ENCODE results near the gene GDA.

Gene GDA

DNA sequence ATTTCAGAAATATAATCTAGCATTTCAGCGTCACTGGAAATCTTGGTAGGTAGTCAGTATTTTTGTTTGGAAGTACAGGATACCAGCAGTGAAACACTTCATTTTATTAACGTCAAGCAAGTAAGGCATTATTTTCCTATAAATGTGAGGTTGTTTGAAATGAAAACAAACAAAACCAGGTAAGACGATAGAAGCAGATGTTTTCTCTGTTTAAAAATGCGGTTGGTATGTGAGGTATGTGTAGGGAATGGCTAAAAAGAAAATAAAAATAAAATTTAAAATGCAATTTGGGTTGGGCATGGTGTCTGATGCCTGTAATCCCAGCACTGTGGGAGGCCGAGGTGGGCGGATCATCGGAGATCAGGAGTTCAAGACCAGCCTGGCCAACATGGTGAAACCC, 16.1 kb downstream of the GDA start:
- Mint-ChIP-seq H3K27me3 (peaks cover 9% of the 10 kb centered on the region), H3K4me1 (ENCODE audit: low read depth) (no peaks in the 10 kb centered on the region), H3K4me3 (no peak overlapping the region), H3K27ac (no peak overlapping the region), H3K9me3 (no peaks in the 10 kb centered on the region), H3K36me3 (ENCODE audit: low read depth) (no peaks in the 10 kb centered on the region)

DNA sequence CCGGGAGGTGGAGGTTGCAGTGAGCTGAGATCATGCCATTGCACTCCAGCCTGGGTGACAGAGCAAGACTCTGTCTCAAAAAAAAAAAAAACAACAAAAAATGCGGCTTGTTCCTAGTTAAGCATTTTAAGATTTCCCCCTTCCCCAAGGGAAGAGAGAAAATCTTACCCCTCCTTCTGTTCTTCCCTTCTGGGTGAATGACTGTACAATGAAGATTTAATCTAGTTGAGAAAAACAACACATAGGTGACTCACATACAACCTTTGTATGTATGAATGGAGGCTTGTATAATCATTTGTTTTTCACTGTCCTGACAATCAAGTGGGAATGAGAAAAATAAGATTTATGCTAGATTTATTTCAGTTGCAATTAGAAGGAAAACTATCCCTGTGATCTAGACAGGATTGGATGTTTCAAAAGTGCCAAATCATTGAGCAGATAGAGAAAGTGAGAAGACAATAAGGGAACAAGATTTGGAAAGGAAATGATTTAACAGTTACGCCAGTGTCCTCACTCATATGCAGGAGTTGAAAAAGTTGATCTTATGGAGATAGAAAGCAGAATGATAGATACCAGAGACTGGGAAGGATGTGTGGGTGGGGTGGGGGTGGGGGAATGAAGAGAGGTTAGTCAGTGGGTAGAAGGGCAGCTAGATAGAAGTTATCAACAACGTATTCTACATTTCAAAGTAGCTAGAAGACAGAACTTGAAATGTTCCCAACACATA, 16.7 kb downstream of the GDA start:
- Mint-ChIP-seq H3K4me3 (no peak overlapping the region), H3K27ac (no peak overlapping the region), H3K27me3 (peaks cover 9% of the 10 kb centered on the region), H3K9me3 (no peaks in the 10 kb centered on the region), H3K4me1 (ENCODE audit: low read depth) (no peaks in the 10 kb centered on the region), H3K36me3 (ENCODE audit: low read depth) (no peaks in the 10 kb centered on the region)

DNA sequence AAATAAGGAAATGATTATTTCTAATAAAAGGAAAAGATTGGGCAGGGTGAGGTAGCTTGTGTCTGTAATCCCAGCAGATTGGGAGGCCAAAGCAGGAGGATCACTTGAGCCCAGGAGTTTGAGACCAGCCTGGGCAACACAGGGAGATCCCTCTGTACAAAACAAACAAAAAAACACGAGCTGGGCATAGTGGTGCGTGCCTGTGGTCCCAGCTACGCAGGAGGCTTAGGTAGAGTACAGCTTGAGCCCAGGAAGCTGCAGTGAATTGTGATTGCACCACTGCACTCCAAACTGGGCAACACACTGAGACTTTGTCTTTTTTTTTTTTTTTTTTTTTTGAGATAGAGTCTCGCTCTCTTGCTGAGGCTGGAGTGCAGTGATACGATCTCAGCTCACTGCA, 18.8 kb downstream of the GDA start:
- H3K4me1 Mint-ChIP-seq (ENCODE audit: low read depth) = no peaks in the 10 kb centered on the region
- no peaks in the 10 kb centered on the region for H3K36me3 Mint-ChIP-seq (ENCODE audit: low read depth)
- H3K4me3 Mint-ChIP-seq = no peak overlapping the region
- no peaks in the 10 kb centered on the region for H3K9me3 Mint-ChIP-seq
- no peak overlapping the region for H3K27ac Mint-ChIP-seq
- peaks cover 12% of the 10 kb centered on the region for H3K27me3 Mint-ChIP-seq

DNA sequence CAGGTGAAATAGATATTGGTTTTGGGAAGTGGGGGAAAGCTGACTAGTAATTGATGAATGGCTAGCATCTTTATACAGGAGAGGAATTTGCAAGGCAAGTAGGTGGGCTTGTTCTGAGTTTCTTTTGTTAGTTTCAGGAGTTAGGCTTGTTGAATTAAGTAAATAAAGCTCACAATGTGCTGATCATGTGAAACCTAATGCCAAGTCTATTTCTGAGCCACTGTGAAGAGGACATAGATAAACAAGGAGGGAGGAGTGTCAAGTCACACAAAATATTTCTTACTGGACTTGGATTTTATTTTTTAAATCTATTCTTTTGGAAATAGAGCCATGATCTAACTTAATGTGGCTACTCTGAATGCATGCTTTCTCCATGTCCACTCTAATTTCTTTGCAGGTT, 19.9 kb downstream of the GDA start:
- no peak overlapping the region for H3K27ac Mint-ChIP-seq
- H3K4me3 Mint-ChIP-seq = no peak overlapping the region
- H3K36me3 Mint-ChIP-seq (ENCODE audit: low read depth) = no peaks in the 10 kb centered on the region
- H3K9me3 Mint-ChIP-seq = no peaks in the 10 kb centered on the region
- H3K4me1 Mint-ChIP-seq (ENCODE audit: low read depth) = no peaks in the 10 kb centered on the region
- peaks cover 8% of the 10 kb centered on the region for H3K27me3 Mint-ChIP-seq

DNA sequence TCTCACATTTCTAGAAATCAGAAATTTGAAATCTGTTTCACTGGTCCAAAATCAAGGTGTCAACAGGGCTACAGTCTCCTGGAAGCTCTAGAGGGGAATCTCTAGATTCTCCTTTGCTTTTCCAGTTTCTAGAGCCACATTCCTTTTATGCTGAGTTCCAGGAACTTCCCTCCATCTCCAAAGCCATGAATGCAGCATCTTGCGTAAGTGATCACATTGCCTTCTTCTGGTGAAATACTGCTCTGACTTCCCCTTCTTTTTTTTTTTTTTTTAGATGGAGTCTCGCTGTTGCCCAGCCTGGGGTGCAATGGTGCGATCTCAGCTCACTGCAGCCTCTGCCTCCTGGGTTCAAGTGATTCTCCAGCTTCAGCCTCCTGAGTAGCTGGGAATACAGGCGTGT, 23.8 kb downstream of the GDA start:
- peaks cover 7% of the 10 kb centered on the region for H3K27me3 Mint-ChIP-seq
- no peaks in the 10 kb centered on the region for H3K36me3 Mint-ChIP-seq (ENCODE audit: low read depth)
- no peak overlapping the region for H3K27ac Mint-ChIP-seq
- H3K4me3 Mint-ChIP-seq = no peak overlapping the region
- H3K4me1 Mint-ChIP-seq (ENCODE audit: low read depth) = no peaks in the 10 kb centered on the region
- H3K9me3 Mint-ChIP-seq = no peaks in the 10 kb centered on the region

DNA sequence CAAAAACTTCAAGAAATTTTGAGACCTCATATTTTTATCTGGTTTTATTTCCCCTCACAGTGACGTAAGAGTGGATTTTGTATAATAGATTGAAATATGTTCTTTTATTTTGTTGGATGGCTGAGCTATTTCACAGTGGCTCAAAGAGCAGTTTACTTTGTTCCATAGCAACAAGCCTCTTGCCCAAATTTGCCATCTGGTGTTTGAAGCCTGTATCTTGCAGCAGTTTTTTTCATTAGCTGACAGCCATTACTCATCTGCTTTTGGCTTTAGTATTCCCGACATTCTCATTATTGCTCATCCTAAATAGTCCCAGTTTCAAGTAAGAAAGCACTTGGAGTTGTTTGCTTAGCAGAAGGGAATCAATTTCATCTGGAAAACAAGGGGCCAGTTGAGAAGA, 36.3 kb downstream of the GDA start:
- H3K27ac Mint-ChIP-seq = no peak overlapping the region

DNA sequence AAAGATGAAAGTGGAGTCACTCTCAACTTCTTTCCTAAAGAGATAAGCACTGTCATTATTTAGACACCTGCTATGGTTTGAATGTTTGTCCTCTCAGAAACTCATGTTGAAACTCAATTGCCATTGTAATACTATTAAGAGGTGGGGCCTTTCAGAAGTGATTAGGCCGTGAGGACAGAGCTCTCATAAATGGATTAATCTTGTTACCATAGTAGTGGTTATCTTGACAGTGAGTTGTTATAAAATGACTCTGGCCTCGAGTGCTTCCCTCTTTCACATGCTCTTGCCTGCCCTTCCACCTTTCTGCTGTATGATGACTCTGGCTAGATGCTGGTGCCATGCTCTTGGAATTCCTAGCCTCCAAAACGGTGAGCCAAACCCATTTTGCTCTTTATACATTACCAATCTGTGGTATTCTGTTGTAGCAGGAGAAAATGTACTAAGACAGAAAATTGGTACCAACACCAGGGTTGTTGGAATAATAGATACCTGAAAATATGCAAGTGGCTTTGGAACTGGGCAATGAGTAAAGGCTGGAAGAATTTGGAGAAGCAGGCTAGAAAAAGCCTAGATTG, 38.0 kb downstream of the GDA start:
- H3K9me3 Mint-ChIP-seq = no peaks in the 10 kb centered on the region
- no peaks in the 10 kb centered on the region for H3K36me3 Mint-ChIP-seq (ENCODE audit: low read depth)
- H3K27me3 Mint-ChIP-seq = peaks cover 8% of the 10 kb centered on the region
- no peaks in the 10 kb centered on the region for H3K4me1 Mint-ChIP-seq (ENCODE audit: low read depth)
- no peak overlapping the region for H3K4me3 Mint-ChIP-seq
- no peak overlapping the region for H3K27ac Mint-ChIP-seq

More for the DNA sequence above, 36.3 kb downstream of the GDA start:
- H3K4me1 Mint-ChIP-seq (ENCODE audit: low read depth) = no peaks in the 10 kb centered on the region
- H3K4me3 Mint-ChIP-seq = no peak overlapping the region
- H3K9me3 Mint-ChIP-seq = no peaks in the 10 kb centered on the region
- H3K27me3 Mint-ChIP-seq = peaks cover 4% of the 10 kb centered on the region
- no peaks in the 10 kb centered on the region for H3K36me3 Mint-ChIP-seq (ENCODE audit: low read depth)

DNA sequence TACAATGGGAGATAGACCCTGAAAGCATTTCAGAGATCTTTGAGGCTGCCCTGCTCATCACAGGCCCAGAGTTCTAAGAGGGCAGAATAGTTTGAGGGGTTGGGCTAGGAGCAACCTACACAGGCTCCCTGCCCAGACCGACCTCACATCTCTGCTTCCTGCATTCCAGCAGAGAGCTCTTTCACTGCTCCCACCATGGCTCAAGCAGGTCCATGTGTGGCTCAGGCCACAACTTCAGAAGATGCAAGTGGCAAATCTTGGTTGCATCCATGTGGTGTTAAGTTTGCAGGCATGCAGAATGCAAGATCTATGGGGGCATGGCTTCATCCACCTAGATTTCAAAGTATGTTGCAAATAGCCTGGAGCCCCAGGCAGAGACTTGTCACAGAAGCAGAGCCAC, 39.0 kb downstream of the GDA start:
- H3K36me3 Mint-ChIP-seq (ENCODE audit: low read depth) = no peaks in the 10 kb centered on the region
- H3K4me1 Mint-ChIP-seq (ENCODE audit: low read depth) = no peaks in the 10 kb centered on the region
- H3K27ac Mint-ChIP-seq = no peak overlapping the region
- H3K9me3 Mint-ChIP-seq = no peaks in the 10 kb centered on the region
- H3K4me3 Mint-ChIP-seq = no peak overlapping the region
- peaks cover 13% of the 10 kb centered on the region for H3K27me3 Mint-ChIP-seq

DNA sequence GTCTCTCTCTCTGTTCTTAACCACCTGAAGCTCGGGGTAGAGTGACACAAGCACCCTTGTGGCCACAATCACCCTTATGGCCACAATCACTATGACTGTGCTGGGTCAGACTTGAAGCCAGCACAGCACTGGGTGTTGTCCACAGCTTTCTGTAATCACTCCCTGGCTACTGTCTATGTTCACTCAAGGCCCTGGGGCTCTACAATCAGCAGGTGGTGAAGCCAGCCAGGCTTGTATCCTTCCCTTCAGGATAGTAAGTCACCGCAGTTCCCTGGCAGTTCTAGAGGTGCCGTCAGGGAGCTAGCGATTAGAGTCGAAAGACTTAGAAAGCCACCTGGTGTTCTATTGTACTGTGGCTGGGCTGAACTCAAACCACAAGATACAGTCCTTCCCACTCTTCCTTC, 44.2 kb downstream of the GDA start:
- Mint-ChIP-seq H3K27ac (no peak overlapping the region), H3K36me3 (ENCODE audit: low read depth) (no peaks in the 10 kb centered on the region), H3K9me3 (no peaks in the 10 kb centered on the region), H3K4me3 (no peak overlapping the region), H3K4me1 (ENCODE audit: low read depth) (no peaks in the 10 kb centered on the region), H3K27me3 (peaks cover 17% of the 10 kb centered on the region)

DNA sequence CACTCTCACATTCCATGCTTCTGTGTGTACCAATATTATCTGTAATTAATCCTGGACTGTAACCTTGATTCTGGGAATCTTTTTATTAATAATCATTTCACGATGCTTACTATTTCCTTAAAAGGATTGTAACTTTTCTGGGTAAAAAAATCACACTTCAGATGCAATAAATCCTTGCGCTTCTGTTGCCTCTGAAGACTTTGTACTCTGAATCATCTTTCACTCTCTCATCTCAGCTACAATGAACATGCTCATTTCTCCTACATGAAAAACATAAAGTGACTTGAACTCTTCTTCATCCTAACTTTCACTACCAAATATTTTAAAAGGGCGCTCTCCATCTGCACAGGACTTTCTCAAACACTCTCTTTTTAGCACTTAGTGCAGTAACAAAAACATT, 50.0 kb downstream of the GDA start:
- Mint-ChIP-seq H3K36me3 (ENCODE audit: low read depth) (no peaks in the 10 kb centered on the region), H3K4me3 (no peak overlapping the region), H3K27ac (no peak overlapping the region), H3K27me3 (peaks cover 10% of the 10 kb centered on the region), H3K9me3 (no peaks in the 10 kb centered on the region), H3K4me1 (ENCODE audit: low read depth) (no peaks in the 10 kb centered on the region)

DNA sequence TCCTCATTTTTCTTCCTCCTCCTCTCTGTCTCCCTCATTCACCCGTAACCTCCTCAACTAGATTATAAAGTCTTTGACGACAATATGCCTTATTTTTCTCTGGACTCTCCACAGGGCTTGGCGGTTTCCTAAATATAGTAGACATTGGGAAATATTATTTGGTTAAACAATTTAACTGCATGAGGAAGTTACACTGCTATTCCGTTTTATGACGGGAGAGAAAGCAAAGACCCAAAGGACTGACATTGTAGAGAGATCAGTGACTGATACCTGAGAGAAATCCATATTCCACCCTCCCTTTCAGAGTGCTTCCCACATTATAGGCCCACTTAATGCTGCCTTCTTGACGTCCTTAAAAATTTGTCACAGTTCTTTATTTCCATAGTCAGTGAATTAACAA, 51.2 kb downstream of the GDA start:
- no peaks in the 10 kb centered on the region for H3K9me3 Mint-ChIP-seq
- H3K4me3 Mint-ChIP-seq = no peak overlapping the region
- peaks cover 10% of the 10 kb centered on the region for H3K27me3 Mint-ChIP-seq
- H3K4me1 Mint-ChIP-seq (ENCODE audit: low read depth) = no peaks in the 10 kb centered on the region
- H3K36me3 Mint-ChIP-seq (ENCODE audit: low read depth) = no peaks in the 10 kb centered on the region
- H3K27ac Mint-ChIP-seq = no peak overlapping the region

DNA sequence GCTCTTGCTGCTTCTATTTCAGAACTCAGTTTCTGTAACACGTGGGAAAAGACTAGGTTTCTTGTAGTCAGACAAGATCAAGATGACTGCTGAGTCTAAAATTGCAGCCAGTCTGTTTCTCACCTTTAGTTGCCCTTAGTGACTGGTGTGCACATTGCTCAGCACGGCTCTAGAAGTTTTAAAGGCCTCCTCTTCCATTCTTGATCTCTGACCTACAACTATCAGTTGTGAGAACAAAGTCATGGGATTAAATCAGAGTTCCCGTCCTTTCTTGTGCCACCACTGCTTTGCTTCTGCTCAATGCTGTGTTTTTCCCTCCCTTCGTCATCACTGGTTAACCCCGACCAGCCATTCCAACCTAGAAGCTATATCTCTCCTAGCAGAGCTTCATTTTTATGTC, 52.8 kb downstream of the GDA start:
- Mint-ChIP-seq H3K36me3 (ENCODE audit: low read depth) (no peaks in the 10 kb centered on the region), H3K9me3 (no peaks in the 10 kb centered on the region)

DNA sequence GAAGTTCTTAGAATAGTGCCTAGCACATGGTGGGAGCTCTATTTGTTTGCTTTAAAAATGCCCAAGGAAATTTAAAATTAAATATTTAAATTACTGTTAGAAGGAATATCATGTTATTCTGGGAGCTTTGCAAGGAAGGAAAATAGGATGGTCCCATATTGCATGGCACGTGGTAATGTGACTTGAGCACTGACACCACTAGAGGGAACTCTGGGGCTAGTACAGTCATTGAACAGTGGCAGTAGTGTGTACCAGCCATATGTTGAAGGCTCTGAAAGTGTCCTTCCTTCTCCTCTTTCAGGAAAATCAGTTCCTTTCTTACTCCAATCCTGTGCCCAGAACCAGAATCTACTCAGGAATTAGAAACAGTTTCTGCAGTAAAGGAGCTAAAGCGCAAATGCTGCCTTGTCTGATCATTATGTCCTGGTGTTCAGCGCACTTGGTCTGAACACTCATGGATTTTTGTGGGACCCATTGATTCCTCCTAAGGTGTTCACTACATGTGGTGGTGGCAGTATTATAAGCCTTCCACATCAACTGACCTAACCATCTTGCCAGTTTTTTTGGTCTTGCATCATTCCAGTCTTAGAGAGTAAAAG, 54.1 kb downstream of the GDA start:
- Mint-ChIP-seq H3K27ac (no peak overlapping the region), H3K4me3 (no peak overlapping the region), H3K9me3 (no peaks in the 10 kb centered on the region), H3K36me3 (ENCODE audit: low read depth) (no peaks in the 10 kb centered on the region), H3K4me1 (ENCODE audit: low read depth) (no peaks in the 10 kb centered on the region), H3K27me3 (peaks cover 3% of the 10 kb centered on the region)

More for the DNA sequence above, 52.8 kb downstream of the GDA start:
- no peak overlapping the region for H3K4me3 Mint-ChIP-seq
- H3K4me1 Mint-ChIP-seq (ENCODE audit: low read depth) = no peaks in the 10 kb centered on the region
- no peak overlapping the region for H3K27ac Mint-ChIP-seq
- H3K27me3 Mint-ChIP-seq = peaks cover 7% of the 10 kb centered on the region

DNA sequence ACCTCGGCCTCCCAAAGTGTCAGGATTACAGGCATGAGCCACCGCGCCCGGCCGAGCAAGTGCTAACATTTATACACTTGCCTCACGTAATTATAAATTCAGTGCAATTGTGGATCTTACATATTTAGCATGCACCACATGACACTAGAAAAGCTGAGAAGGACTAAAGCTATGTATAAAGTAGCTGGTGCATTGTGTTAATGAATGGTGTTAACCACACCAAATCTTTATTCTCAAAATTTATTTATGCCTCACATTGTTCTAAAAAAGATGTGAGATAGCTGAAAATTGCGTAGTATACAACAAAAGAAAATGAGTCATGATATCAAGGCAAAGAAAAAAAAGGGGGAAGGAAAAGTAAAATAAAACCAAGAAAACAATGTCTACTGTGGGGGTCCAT, 54.8 kb downstream of the GDA start:
- H3K9me3 Mint-ChIP-seq = no peaks in the 10 kb centered on the region
- peaks cover 3% of the 10 kb centered on the region for H3K27me3 Mint-ChIP-seq
- no peaks in the 10 kb centered on the region for H3K4me1 Mint-ChIP-seq (ENCODE audit: low read depth)
- no peak overlapping the region for H3K27ac Mint-ChIP-seq
- H3K36me3 Mint-ChIP-seq (ENCODE audit: low read depth) = no peaks in the 10 kb centered on the region
- no peak overlapping the region for H3K4me3 Mint-ChIP-seq

DNA sequence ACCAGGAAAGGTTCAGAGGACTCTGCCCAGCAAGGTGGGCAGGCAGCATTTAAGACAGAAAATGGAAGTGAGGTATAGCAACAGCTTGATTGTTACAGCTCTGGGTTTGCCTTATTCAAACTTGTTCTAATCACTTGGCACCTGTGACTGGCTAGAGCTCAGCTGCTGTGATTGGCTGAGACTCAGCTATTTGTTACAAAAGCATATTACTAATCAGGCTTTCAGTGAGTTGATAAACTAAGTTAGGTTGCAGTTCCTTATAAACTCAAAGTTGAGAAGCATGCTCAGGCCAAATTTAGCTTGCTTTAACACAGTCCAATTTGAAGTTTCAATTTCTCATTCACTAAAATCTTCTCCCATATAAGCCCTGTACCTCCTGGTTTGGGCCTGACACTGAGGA, 56.3 kb downstream of the GDA start:
- no peaks in the 10 kb centered on the region for H3K36me3 Mint-ChIP-seq (ENCODE audit: low read depth)
- H3K9me3 Mint-ChIP-seq = no peaks in the 10 kb centered on the region
- peaks cover 7% of the 10 kb centered on the region for H3K27me3 Mint-ChIP-seq
- H3K4me3 Mint-ChIP-seq = no peak overlapping the region
- H3K4me1 Mint-ChIP-seq (ENCODE audit: low read depth) = no peaks in the 10 kb centered on the region
- H3K27ac Mint-ChIP-seq = no peak overlapping the region

DNA sequence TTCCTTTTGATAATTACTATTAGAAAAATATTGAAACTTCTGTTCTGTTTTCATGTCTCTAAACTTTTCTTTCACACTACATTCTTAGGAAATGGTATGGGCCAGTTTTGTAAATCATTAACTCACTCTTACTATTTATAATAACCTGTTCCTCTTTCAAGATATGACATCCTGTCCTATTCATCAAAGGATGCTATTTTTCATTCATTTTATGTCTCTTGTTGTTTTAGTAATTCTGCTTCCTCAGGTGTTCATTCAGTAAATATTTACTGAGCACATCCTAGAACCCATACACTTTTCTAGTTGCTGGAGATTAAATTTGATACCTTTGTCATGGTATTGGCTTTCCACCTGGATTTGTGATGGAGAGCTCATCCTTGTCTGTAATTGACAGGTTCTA, 58.0 kb downstream of the GDA start:
- no peaks in the 10 kb centered on the region for H3K36me3 Mint-ChIP-seq (ENCODE audit: low read depth)
- peaks cover 12% of the 10 kb centered on the region for H3K27me3 Mint-ChIP-seq
- no peak overlapping the region for H3K4me3 Mint-ChIP-seq
- H3K4me1 Mint-ChIP-seq (ENCODE audit: low read depth) = no peaks in the 10 kb centered on the region
- no peaks in the 10 kb centered on the region for H3K9me3 Mint-ChIP-seq
- H3K27ac Mint-ChIP-seq = no peak overlapping the region
